NCI-H748 (cell line): ENCODE data around the gene CENPP.
A peak's percentile ranks its signal among the peaks of the same experiment; 100 is the strongest.

Source experiments
- DNase-seq: peaks from one replicate; lab custom pipeline; 2025; ENCODE audit not compliant: unreplicated experiment; lab: John Stamatoyannopoulos, UW

CENPP gene

GRCh38 chr9:92312887-92313623 is 12.7 kb upstream of the CENPP start:
- no peak for DNase-seq

- no peak for DNase-seq
Observed at GRCh38 chr9:92313624-92314012, 12.1 kb upstream of the CENPP start.

GRCh38 chr9:92315456-92315855 is 10.3 kb upstream of the CENPP start:
- no peak for DNase-seq

GRCh38 chr9:92324431-92324830 is 1.3 kb upstream of the CENPP start:
- no peak for DNase-seq

GRCh38 chr9:92324889-92325268 is 874 bp upstream of the CENPP start:
- no peak for DNase-seq

- DNase-seq: peak; percentile 69
Observed at GRCh38 chr9:92325991-92326500, 293 bp downstream of the CENPP start.

GRCh38 chr9:92327283-92327850 is 1.6 kb downstream of the CENPP start:
- DNase-seq: no peak

- DNase-seq: peak; percentile 59
Observed at GRCh38 chr9:92328225-92328624, 2.5 kb downstream of the CENPP start.

- DNase-seq: no peak
Observed at GRCh38 chr9:92332577-92333281, 7.0 kb downstream of the CENPP start.

- DNase-seq: no peak
Observed at GRCh38 chr9:92333282-92333634, 7.5 kb downstream of the CENPP start.

- no peak for DNase-seq
Observed at GRCh38 chr9:92341578-92341977, 15.8 kb downstream of the CENPP start.

- DNase-seq: no peak
Observed at GRCh38 chr9:92342825-92343488, 17.2 kb downstream of the CENPP start.

GRCh38 chr9:92345582-92345981 is 19.8 kb downstream of the CENPP start:
- no peak for DNase-seq

GRCh38 chr9:92349771-92350739 is 24.3 kb downstream of the CENPP start:
- DNase-seq: no peak

- no peak for DNase-seq
Observed at GRCh38 chr9:92350740-92351133, 25.0 kb downstream of the CENPP start.

- no peak for DNase-seq
Observed at GRCh38 chr9:92353051-92353450, 27.3 kb downstream of the CENPP start.

GRCh38 chr9:92359394-92359995 is 33.7 kb downstream of the CENPP start:
- DNase-seq: no peak

GRCh38 chr9:92360083-92360482 is 34.3 kb downstream of the CENPP start:
- no peak for DNase-seq

- no peak for DNase-seq
Observed at GRCh38 chr9:92369075-92369474, 43.3 kb downstream of the CENPP start.

GRCh38 chr9:92373167-92373566 is 47.4 kb downstream of the CENPP start:
- no peak for DNase-seq
